NCI-H2107 treated with DMSO at 0.1 percent for 48 hours (cell line): ENCODE measurements around the gene WEE1.

ENCODE experiments used
- DNase-seq: peaks from one replicate; lab custom pipeline; 2025; ENCODE audit not compliant: unreplicated experiment; lab: John Stamatoyannopoulos, UW

Gene WEE1

DNA sequence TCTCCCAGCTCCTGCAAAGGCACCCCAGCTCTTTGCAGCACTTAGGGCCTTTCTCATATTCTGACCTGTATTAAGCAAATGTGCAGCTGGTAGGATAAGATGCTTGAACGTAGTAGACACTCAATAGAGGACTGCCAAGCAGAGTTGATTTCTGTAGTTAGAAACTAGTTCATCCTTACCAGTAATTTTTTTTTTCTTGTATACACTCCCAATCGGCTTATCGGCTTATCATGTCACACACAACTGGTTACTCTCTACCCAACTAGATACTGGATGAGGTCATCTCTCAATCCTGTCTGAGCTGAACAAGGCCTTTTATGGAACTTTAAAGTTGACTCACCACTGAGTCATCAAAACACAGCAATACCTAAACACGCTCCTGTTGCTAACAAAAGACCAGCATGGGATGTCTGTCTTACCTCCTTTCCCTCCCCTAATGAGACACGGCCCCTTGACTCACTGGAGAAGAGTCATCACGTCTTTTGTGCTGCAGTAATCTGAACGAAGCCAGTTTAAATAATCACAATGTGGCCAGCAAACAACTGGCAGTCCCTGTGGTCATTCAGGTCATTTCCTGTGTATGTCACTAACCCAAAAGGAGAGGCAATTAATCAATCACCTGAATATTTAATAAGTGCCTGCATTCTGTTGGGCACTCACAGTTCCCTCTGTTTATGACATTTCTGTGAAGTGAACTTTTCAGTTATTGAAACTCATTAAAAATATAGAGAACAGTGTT lies 7.5 kb upstream of the WEE1 start:
- peak; percentile 29 for DNase-seq

DNA sequence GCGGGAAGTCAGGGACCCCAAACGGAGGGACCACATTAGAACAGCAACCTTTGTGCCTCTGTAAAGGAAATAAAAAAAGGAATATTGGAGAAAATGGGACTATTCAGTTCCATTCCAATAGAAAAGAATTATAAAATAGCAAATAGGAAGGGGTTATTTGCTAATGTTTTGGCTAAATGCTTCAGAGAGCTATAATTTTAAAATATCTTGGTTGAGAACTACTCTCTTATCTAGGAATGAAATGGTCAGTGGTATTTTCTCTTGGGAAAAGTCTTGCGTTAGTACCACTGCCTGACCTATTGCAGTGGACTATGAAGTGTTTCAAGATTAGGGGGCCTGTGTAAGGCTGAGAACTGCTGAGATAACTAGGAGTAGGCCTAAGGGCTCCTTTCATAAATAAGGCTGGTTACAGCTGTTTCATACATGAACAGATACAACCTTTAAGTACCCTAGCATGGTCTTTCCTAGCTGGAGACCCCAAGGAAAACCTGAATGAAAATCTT lies 6.9 kb upstream of the WEE1 start:
- no peak for DNase-seq

DNA sequence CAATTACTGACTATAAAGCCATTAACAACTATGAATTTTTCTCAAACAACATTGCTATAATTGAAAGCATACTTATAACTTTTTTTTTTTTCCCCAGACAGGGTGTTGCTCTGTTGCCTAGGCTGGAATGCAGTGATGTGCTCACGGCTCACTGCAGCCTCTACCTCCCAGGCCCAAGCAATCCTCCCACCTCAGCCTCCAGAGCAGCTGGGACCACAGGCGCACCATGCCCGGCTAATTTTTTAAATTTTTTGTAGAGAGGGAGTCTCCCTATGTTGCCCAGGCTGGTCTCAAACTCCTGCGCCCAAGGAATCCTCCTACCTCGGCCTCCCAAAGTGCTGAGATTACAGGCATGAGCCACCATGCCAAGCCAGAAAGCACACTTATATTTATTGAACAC lies 6.1 kb upstream of the WEE1 start:
- no peak for DNase-seq

DNA sequence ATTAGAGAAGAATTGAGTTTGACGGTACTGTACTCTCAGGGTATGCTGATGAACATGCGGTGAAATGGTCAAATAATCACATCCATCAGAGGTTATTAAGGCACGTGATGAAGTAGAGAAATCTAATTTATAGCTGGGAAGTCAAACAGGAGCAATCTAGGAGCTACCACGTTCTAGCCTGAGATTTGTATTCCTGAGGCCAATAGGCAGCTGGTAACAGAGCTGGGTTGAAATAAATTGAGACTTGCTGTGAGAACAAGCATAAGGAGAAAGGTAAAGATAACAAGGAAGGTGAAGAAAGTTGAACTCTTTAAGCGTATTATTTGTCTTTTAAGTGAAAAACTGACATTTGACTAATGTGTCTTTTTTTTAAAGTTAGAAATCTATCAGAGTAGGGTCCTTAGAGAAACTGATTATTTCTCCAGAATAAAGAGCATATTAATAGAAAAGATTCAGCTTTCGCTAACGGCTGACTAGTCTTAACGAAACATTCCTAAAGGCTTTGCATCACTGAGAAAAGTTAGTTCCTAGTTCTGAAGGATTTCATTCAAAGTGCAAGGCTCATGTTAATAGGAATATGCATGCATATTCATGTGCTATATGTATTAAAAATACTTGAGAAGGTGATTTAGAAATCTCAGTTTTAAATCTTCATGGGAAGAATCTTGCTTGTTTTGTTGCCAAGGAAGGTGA lies 5.2 kb upstream of the WEE1 start:
- DNase-seq, result no peak

DNA sequence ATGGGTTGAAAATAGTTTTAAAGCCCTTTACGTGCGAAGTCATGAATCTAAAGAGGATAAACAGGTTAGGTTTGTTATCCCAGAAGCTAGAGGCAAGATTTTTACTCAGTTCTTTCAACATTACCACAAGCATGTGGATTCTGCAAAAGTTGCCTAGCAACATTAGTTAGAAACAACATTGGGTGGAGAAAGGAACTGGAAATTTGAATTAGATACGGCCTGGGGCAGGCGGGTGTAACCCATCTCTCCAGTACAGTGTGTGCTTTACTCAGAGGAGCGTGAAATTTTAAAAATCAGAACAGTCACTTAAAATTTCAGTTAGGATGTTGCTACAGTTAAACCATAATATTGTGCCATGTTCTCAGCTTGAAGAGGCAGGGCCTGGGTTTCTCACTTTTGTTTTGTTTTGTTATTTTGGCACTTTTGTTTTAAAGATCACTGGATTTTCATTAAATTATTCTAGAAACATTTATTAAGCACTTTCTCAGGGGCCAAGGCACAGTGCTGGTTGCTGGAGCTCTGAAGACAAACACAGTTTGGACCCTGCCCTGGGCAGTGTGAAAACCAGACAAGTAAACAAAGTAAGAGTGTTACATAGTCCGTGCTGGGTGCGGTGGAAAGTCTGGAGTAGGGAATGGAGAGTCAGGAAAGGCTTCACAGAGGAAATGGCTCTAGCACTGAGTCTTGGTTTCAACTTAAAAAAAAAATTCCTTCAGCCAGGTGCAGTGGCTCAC lies 4.4 kb upstream of the WEE1 start:
- peak; percentile 38 for DNase-seq

DNA sequence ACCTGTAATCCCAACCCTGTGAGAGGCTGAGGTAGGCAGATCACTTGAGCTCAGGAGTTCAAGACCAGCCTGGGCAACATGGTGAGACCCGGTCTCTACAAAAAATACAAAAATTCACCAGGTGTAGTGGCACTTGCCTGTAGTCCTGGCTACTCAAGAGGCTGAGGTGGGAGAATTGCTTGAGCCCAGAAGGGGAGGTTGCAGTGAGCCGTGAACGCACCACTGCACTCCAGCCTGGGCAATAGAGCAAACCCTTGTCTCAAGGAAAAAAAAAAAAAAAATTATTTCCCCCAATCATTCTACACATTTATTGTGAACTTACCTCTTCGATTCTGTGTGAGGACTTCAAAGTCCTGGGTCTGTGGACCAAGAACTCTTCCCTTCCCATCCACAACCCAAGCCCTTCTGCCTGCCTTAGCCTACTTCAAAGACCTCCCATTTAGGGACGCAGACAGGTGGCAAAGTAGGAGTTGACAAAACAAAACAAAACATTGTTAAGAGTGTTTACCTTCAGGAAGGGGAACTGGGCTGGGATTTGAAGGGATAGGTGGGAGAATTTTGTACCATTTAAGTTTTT lies 3.8 kb upstream of the WEE1 start:
- no peak for DNase-seq

DNA sequence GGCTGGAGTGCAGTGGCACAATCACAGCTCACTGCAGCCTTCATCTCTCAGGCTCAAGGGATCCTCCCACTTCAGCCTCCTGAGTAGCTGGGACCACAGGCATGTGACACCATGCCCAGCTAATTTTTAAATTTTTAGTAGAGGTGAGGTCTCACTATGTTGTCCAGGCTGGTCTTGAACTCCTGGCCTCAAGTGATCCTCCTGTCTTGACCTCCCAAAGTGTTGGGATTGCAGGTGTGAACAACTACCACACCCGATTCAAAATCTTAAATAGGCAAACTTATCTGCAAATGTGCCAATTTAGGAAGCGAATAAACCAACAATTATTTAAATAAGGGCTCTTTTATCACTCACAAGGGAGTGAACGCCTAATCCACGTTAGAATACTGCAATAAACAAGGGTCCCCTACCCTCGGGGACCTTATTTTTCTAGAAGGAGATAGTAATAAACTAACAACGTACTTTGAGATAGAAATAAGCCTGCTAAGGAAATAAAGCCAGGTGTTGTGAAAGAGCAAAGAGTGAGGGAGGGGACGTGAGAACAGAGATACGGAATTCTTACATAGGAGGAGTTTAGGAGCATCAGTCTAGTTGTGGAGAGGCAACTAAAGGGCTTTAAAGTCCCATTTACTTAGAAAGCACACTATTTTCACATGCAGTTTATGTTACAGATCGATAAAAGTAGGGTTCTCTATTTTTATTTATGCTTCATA lies 3.0 kb upstream of the WEE1 start:
- DNase-seq, result no peak

DNA sequence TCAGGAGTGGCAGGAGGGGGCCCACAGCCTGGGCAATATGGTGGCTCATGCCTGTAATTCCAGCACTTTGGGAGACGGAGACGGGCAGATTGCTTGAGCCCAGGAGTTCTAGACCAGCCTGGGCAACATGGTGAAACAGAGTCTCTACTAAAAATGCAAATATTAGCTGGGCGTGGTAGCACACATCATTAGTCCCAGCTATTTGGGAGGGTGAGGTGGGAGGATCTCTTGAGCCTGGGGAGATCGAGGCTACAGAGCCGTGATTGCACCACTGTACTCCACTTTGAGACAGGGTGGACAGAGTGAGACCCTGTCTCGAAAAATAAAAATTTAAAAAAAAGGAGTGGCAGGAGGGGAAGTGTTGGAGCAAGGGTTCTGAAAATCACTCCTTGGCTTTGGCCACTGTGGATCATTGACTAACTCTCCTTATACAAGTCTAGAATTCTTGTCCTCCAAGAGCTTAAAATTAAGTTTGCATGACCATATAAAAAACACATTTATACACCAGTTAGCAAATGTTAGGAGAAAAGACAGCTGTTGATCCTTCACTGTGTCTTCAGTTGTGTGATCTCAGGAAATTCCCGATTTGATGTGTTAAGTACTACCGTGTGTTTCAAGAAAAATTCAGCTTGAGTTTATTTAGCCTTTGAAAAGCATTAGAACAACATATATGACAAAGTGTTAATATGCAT lies 2.3 kb upstream of the WEE1 start:
- DNase-seq, result no peak

DNA sequence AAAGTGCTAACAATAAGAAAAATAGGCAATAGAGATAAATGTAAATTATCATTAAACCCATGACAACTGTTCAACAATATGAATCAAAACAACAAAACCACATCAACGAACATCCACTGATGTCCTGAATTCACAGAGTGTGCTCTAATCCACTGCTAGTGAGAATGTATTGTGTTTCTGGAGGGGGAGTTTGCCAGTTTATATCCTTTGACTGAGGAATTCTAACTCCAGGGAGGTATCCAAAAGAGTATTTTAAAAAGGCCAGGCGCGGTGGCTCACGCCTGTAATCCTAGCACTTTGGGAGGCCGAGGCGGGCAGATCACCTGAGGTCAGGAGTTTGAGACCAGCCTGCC lies 1.7 kb upstream of the WEE1 start:
- no peak for DNase-seq

DNA sequence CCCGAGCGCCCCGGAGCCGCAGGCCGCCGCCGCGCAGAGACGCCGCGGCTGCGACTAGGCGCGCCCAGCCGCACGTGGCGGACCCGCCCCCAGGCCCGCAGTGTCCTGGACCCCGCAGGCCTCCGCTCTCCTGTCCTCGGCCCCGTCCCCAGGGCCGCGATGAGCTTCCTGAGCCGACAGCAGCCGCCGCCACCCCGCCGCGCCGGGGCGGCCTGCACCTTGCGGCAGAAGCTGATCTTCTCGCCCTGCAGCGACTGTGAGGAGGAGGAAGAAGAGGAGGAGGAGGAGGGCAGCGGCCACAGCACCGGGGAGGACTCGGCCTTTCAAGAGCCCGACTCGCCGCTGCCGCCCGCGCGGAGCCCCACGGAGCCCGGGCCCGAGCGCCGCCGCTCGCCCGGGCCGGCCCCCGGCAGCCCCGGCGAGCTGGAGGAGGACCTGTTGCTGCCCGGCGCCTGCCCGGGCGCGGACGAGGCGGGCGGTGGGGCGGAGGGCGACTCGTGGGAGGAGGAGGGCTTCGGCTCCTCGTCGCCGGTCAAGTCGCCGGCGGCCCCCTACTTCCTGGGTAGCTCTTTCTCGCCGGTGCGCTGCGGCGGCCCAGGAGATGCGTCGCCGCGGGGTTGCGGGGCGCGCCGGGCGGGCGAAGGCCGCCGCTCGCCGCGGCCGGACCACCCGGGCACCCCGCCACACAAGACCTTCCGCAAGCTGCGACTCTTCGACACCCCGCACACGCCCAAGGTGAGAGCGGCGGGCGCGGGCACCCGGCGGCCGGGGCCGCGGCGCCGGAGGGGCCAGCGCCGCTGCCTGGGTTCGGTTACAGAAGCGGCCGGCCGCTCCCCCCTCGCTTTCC lies 528 bp downstream of the WEE1 start:
- DNase-seq, result no peak

DNA sequence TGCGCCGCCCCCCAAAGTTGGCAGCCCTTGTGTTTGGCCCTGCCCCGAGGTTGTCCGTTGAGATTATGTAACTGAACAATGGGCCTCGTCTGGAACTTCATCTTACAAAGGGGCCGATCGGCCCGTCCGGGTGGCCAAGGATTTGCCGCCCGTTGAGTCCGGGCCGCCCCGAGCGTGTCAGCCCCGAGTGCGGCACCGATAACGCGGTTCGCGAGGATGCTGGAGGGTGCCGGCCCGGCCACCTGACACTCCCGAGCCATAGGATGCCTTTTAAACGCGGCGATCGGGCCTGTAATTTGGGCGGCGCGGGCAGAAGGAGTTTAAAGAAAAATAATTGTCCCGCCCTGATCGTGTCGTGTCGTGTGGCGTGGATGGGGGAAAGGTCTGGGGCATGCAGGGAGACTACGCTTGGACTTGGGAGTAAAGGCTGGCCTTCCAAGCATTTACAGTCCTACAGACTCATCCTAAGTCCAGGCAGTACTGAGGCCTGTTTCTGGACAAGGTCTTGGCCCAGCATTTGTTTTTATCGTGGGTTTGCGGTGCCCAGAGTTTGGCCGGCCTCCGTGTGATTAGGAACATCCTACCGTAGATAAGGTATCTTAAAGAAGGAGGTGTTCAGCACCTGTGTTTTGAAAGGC lies 1.3 kb downstream of the WEE1 start:
- DNase-seq, result no peak

DNA sequence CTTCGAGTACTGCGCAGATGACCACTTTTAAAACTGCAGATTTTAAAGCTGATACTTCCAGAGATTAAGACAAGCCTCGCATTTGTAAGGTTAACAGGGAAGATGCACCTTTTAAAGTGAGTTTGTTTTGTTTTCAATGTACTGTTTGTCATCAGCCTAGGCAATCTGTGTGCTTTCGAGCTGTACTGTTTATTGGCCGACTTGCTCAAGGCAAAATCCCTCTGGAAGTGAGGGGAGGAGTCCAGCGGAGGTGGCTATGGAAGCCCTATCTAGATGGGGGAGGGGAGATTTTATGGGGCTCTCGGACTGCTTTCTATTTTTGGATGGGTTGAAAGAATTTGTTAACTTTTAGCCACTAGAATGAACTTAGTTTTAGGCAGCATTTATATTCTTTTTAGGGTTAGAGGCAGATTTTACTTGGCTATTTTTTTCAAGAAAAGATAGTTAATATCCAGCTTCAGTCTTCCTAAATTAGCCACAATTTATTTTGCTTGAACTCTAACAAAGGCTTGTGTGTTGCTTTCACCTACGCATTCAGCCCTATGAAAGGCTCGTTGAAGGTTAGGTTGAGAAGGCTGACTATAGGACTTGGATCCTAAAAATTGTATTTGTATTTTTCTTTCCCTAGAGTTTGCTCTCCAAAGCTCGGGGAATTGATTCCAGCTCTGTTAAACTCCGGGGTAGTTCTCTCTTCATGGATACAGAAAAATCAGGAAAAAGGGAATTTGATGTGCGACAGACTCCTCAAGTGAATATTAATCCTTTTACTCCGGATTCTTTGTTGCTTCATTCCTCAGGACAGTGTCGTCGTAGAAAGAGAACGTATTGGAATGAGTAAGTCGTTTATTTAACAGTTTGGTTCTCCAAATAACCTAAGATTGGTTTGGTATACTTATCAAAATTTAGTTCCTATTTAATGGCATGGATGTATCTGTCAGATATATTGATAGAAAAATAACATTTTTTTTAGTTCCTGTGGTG lies 2.1 kb downstream of the WEE1 start:
- peak; percentile 54 for DNase-seq

DNA sequence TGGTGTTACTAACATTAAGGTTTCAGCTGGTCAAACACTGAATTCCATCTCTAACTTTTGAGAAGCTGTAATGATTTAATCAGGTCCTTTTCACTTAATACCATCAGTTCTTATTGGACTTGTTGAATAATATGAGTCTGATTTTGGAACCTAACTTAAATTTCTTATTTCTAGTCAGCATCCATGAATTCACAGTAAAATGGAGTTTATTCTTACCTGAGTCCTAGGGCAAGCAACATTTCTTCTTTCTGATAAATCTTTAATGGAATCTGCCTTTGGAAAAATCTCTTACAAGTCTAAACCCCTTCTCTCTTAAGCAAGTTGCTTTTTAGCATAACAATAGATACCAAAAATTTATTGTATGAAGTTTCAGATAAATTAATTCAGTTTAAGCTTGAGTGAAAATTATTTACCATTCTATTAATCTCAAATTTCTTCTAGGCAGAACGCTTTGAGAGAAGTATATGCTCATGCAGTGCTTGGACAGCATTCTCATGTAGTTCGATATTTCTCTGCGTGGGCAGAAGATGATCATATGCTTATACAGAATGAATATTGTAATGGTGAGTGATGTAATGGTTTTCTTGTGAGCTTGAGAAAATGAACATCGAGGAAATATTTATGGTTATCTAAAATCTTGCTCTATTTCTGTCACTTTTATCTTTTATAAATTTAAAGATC lies 3.4 kb downstream of the WEE1 start:
- DNase-seq, result no peak

DNA sequence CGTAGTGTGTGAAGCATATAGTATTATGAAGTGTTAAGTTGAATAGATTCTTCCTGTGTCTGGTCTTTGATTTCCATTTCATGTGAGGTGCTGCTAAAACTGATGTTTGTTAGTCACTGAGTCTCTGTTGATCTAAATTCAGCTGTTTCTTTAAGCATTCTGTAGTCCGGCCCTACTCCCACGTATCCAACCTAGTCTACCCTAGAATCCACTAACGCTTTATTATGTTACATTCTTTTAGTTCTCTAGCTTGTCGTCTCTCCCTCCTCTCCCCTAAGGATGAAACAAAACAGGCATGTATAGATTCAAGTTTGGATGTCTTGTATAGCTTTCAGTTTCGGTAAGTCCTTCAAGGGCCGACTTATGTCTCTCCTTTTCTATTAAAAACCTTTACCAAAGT lies 4.1 kb downstream of the WEE1 start:
- DNase-seq, result no peak

DNA sequence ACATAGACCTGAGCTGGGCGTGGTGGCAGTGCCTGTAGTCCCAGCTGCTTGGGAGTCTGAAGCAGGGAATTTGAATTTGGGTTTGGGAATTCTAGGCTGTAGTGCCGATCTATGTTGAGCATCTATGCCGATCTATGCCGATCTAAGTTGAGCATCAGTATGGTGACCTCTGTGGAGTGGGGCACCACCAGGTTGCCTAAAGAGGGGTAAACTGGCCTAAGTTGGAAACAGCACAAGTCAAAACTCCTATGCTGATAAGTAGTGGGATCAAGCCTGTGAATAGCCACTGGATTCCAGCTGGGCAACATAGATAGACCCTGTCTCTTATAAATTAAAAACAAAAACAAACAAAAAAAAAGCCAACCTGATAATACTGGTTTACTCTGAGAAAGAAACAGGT lies 7.4 kb downstream of the WEE1 start:
- no peak for DNase-seq

DNA sequence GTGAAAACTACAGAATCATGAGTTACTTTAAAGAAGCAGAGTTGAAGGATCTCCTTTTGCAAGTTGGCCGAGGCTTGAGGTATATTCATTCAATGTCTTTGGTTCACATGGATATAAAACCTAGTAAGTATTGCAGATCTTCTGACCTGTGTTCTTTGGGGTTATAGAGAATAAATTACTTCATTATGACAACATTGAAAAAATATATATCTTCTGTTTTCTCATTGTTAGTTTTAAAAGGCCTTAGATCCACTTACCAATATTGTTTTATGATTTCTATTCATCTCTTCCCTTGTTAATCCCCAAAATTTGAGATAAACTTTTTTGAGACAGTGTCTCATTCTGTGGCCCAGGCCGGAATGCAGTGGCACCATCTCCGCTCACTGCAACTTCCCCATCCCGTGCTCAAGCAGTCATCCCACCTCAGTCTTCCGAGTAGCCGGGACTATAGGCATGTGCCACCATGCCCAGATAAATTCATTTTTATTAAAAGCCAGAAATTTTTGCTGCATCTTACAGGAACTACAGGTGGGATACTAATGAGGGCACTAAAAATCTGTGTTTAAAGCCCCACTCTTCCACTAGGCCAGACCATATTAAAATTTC lies 8.2 kb downstream of the WEE1 start:
- no peak for DNase-seq

DNA sequence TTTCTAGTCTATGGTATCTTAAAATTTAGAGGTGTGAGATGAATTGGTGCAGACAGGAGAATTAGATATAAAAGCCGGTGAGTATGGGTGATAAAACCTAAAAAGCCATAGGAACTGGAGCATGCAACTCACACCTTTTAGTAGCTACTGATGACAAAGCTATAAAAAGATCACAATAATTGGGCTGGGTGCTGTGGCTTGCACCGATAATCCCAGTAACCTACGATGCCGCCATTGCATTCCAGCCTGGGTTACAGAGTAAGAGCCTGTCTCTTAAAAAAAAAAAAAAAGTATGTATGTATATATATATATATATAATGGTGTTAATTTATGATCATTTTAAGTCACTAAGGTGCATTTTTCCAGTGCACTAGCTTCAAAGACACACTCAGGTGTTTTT lies 17.2 kb downstream of the WEE1 start:
- DNase-seq, result no peak
